HG03342 (cell line): ENCODE data around the gene PTRHD1.
A peak's percentile ranks its signal among the peaks of the same experiment; 100 is the strongest.

ENCODE experiments used
- ATAC-seq: cut with Tn5 transposase; IDR thresholded peaks from one replicate; pipeline ENCODE4 v1.9.1; 2021; ENCODE audit warnings: mild to moderate bottlenecking, moderate library complexity; ENCODE audit not compliant: unreplicated experiment

PTRHD1 gene

DNA sequence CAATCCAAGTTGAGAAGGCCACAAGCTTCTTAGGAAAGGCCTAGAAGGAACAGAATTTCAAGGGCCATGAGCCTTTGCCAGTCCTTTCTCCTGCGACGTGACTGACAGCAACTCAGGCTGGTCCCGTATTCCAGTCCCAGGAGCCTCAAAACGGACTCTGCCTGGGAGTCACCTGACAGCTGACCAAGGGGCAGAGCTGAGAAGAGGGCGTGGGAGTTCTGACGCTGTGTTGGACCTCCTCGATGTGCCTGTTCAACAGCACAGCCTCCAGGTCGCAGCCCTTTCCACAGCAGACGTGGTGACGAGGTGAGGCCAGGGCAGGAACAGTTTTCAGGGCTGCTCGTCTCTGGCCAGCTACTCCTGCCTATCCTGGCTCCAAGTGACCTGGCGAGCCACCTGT, 37.6 kb upstream of the PTRHD1 start:
- no peak for ATAC-seq

- no peak for ATAC-seq
Measured at GRCh38 chr2:24830351-24830750, 37.2 kb upstream of the PTRHD1 start.

- no peak for ATAC-seq
Measured at GRCh38 chr2:24828238-24828996, 35.2 kb upstream of the PTRHD1 start.

GRCh38 chr2:24827321-24828237, 34.4 kb upstream of the PTRHD1 start:
- ATAC-seq = peak; percentile 82

GRCh38 chr2:24826773-24827145, 33.6 kb upstream of the PTRHD1 start:
- no peak for ATAC-seq

GRCh38 chr2:24825883-24826772, 32.9 kb upstream of the PTRHD1 start:
- no peak for ATAC-seq

DNA sequence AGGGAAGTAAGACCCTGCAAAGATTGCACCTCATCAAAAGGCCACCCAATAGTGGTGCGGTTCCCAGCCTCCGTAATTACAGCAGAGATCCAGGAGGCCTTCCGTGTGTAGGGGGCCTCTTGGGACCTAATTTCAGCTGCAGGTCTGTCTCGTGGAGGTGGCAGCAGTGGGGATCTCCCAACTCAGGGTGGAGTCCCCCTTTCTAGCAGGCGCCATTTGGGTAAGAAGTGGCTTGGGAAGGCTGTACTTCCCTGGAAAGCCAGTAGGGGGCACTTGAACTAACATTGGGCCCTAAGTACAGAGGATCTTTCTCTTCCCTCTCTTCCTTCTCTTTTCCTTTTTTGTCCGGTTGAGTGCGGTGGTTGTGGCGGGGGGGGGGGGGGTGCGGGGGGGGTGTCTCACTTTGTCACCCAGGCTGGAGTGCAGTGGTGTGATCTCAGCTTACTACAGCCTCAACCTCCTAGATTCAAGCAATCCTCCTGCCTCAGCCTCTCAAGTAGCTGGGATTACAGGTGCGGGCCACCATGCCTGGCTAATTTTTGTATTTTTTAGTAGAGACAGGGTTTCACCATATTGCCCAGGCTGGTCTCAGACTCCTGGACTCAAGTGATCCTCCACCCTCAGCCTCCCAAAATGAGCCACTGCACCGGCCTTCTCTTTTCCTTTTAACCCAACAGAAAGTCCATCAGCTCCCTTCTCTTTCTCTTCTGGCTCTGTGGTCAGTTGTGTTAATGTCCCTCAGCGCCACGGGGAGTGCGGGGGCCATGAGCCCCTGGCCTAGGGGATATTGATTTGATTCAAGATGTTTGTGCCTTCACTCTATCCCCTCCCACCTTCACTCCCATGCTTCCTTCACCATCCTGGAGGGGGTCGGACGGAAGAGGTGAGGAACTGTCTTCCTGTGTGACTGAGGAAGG, 32.0 kb upstream of the PTRHD1 start:
- no peak for ATAC-seq

GRCh38 chr2:24824071-24824588, 30.9 kb upstream of the PTRHD1 start:
- no peak for ATAC-seq

DNA sequence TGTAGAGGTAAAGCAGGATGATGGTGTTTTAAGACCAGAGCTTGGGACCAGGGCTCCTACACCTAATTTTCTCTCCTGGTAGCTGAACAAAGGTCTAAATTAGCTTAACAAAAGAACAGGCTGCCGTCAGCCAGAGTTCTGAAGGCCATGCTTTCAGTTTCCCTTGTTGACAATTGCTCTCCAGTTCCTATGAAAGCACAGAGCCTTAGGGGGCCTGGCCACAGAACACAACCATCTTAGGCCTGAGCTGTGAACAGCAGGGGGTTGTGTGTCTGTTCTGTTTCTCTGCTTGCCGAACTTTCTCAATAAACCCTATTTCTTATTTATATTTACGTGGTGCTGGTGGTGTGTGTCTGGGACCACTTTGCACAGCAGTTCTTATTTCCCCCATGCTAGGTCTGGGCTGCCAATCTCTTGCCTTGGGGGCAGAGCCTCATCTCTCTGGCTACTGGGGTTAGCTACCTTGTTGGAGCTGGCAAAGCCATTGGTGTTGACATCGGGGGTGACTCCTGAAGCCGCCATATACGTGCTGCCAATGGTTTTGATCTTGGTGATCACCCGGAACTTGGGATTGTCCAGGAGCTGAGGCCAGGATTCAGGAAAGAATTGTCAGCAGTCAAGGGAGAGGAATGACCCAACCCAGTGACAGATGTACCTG, 29.0 kb upstream of the PTRHD1 start:
- no peak for ATAC-seq

- no peak for ATAC-seq
Measured at GRCh38 chr2:24821433-24821891, 28.3 kb upstream of the PTRHD1 start.

- no peak for ATAC-seq
Measured at GRCh38 chr2:24820598-24821432, 27.6 kb upstream of the PTRHD1 start.

GRCh38 chr2:24820175-24820513, 27.0 kb upstream of the PTRHD1 start:
- ATAC-seq = no peak

GRCh38 chr2:24819442-24820174, 26.4 kb upstream of the PTRHD1 start:
- no peak for ATAC-seq

DNA sequence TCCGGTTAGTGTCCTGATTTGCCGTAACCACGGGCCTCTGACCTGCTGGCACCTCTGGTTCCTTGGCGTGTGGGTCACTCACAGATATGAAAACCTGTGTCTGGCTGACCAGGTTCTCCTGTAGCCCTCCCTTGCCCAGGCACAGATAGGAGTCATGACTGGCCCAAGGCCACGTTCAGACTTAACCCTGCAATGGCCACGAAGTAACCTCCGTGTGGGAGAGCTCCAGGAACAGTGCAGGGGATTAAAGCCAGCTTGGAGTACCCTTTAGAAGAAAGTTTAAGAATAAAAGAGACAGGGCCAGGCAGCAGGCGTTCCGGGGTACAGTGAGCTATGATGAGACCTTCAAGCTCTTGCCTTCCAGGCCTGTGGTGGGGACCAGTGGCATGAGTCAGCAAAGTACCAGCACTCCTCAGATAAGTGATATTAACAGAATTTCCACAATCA, 25.6 kb upstream of the PTRHD1 start:
- no peak for ATAC-seq

GRCh38 chr2:24816884-24817283, 23.7 kb upstream of the PTRHD1 start:
- ATAC-seq = no peak

DNA sequence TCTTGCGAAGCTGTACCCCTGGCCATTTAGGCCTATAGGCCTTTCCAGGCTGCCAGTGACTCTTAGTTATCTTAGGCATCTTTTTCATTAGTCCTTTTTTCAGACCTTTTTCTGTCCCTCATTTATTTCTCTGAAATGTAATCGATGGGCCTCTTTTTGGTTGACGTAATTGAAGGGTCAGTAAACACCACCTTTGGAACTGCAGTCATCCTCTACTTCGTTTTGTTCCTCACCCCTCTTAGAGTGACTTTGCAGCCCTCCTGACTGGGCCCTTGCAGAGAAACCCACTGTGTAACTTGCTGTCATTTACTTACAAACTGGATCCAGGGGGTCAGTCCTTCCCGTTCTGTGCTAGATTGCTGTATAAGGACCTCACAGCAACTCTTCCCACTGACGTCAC, 23.2 kb upstream of the PTRHD1 start:
- no peak for ATAC-seq

- ATAC-seq = no peak
Measured at GRCh38 chr2:24815171-24815570, 22.0 kb upstream of the PTRHD1 start.

GRCh38 chr2:24814516-24814915, 21.3 kb upstream of the PTRHD1 start:
- ATAC-seq = no peak
